ENCODE results near the gene PRTFDC1. TPM values are rescaled to one million over a fixed set of nuclear protein-coding genes. Genes with fewer than 3 reads are reported as not detected.

Gene PRTFDC1
- total RNA-seq, 1 experiment from 2014 or later = not detected

- TF ChIP-seq EZH2 (IDR thresholded peaks at IDR 0.05) (no peak), CEBPB (IDR thresholded peaks at IDR 0.05; ENCODE audit: low read depth) (no peak), EZH2phosphoT487 (IDR thresholded peaks at IDR 0.05; ENCODE audit: borderline replicate concordance) (no peak)
- POLR2A ChIA-PET = no interaction called here
- Histone ChIP-seq H3K9ac (ENCODE audit: low read length) (no peak overlapping the region), H3K79me2 (ENCODE audit: insufficient read depth, low read length) (no peaks in the 10 kb centered on the region), H4K20me1 (ENCODE audit: insufficient read depth) (no peaks in the 10 kb centered on the region), H3K4me1 (ENCODE audit: control insufficient read depth in 1 of 2, insufficient read depth in 2 of 2, low read length in 2 of 2) (peaks cover 12 to 25% of the 10 kb centered on the region in 2 experiments), H3K4me2 (ENCODE audit: low read length) (no peak overlapping the region), H3K27me3 (ENCODE audit: insufficient read depth, low read length) (no peaks in the 10 kb centered on the region), H3K9me2 (ENCODE audit: insufficient read depth) (no peaks in the 10 kb centered on the region), H3K9me3 (ENCODE audit: control insufficient read depth in 1 of 2, insufficient read depth in 1 of 2, low read depth in 1 of 2, low read length in 2 of 2) (no peaks in the 10 kb centered on the region), H3K36me3 (ENCODE audit: control insufficient read depth in 1 of 2, insufficient read depth in 2 of 2, low read length in 2 of 2) (no peaks in the 10 kb centered on the region), H2AFZ (ENCODE audit: low read depth, low read length, poor library complexity, severe bottlenecking) (no peak overlapping the region), H3K27ac (ENCODE audit: low read depth, low read length) (no peak overlapping the region), H3K4me3 (replicated peaks in 1 of 2; ENCODE audit: low read depth in 1 of 2, low read length in 2 of 2) (no peak overlapping the region)
- DNase-seq (ENCODE audit: low read depth, low spot score) (no peak), ATAC-seq (no peak)
- no TSS peak for BruUV-seq (replicated peaks)
- CTCF ChIA-PET = no interaction called here
- RAD21 ChIA-PET (ENCODE audit: low non-redundant PET in 1 of 2, low total read pairs in 2 of 2, uncharacterized antibody in 2 of 2, unreplicated experiment in 2 of 2) = no interaction called here
- intact Hi-C loops (cut with micrococcal nuclease) = no loop called here
These were observed 44.5 kb downstream of the PRTFDC1 start for GRCh38 chr10:24907956-24908355.

GRCh38 chr10:24906372-24906771 is 46.0 kb downstream of the PRTFDC1 start:
- DNase-seq (ENCODE audit: low read depth, low spot score) = no peak
- intact Hi-C loops (cut with micrococcal nuclease) = no loop called here
- Histone ChIP-seq H3K4me3 (replicated peaks in 1 of 2; ENCODE audit: low read depth in 1 of 2, low read length in 2 of 2) (no peak overlapping the region), H3K4me1 (ENCODE audit: control insufficient read depth in 1 of 2, insufficient read depth in 2 of 2, low read length in 2 of 2) (peaks cover 22 to 41% of the 10 kb centered on the region in 2 experiments), H3K27ac (ENCODE audit: low read depth, low read length) (no peak overlapping the region), H3K9me3 (ENCODE audit: control insufficient read depth in 1 of 2, insufficient read depth in 1 of 2, low read depth in 1 of 2, low read length in 2 of 2) (no peaks in the 10 kb centered on the region), H3K9ac (ENCODE audit: low read length) (no peak overlapping the region), H3K4me2 (ENCODE audit: low read length) (no peak overlapping the region), H4K20me1 (ENCODE audit: insufficient read depth) (no peaks in the 10 kb centered on the region), H2AFZ (ENCODE audit: low read depth, low read length, poor library complexity, severe bottlenecking) (no peak overlapping the region), H3K9me2 (ENCODE audit: insufficient read depth) (no peaks in the 10 kb centered on the region), H3K36me3 (ENCODE audit: control insufficient read depth in 1 of 2, insufficient read depth in 2 of 2, low read length in 2 of 2) (no peaks in the 10 kb centered on the region), H3K79me2 (ENCODE audit: insufficient read depth, low read length) (no peaks in the 10 kb centered on the region), H3K27me3 (ENCODE audit: insufficient read depth, low read length) (no peaks in the 10 kb centered on the region)
- no TSS peak for BruUV-seq (replicated peaks)
- CTCF ChIA-PET = no interaction called here
- RAD21 ChIA-PET (ENCODE audit: low non-redundant PET in 1 of 2, low total read pairs in 2 of 2, uncharacterized antibody in 2 of 2, unreplicated experiment in 2 of 2) = no interaction called here
- POLR2A ChIA-PET = no interaction called here
- no peak for ATAC-seq
- TF ChIP-seq YY1 (IDR thresholded peaks at IDR 0.05; ENCODE audit: extremely low read depth, insufficient replicate concordance, low read depth, low read length) (no peak), REST (IDR thresholded peaks at IDR 0.05; ENCODE audit: low read depth) (no peak), ATF3 (IDR thresholded peaks at IDR 0.05) (no peak), CBX3 (IDR thresholded peaks at IDR 0.05; ENCODE audit: low read depth) (no peak), CTCF (IDR thresholded peaks at IDR 0.05 in 2 of 3, conservative IDR thresholded peaks at IDR 0.05 in 1 of 3; ENCODE audit: borderline replicate concordance in 1 of 3, insufficient read depth in 1 of 3, low read depth in 2 of 3, low read length in 2 of 3) (no peak), TCF7L2 (IDR thresholded peaks at IDR 0.05; ENCODE audit: borderline replicate concordance, extremely low read depth, insufficient read depth, insufficient read length) (no peak), POLR2AphosphoS5 (IDR thresholded peaks at IDR 0.05; ENCODE audit: low read depth, low read length) (no peak), RAD21 (IDR thresholded peaks at IDR 0.05; ENCODE audit: low read depth) (no peak), CEBPB (IDR thresholded peaks at IDR 0.05; ENCODE audit: low read depth) (no peak), POLR2A (IDR thresholded peaks at IDR 0.05; ENCODE audit: borderline replicate concordance, extremely low read depth, insufficient read depth, insufficient read length) (no peak), SRF (IDR thresholded peaks at IDR 0.05; ENCODE audit: low read depth) (no peak), EZH2 (IDR thresholded peaks at IDR 0.05) (no peak), SIN3A (IDR thresholded peaks at IDR 0.05; ENCODE audit: low read depth) (no peak), MAX (IDR thresholded peaks at IDR 0.05) (no peak), ZFX (IDR thresholded peaks at IDR 0.05) (no peak), JUND (IDR thresholded peaks at IDR 0.05) (no peak)

All from HCT116 (cell line).